GM10266 (cell line): ENCODE data around the gene DKKL1.

ENCODE experiments used
- DNase-seq: peaks from one replicate; pipeline ENCODE4 v3.0.0; 2012; ENCODE audit errors: extremely low spot score
- CTCF ChIP-seq: IDR thresholded peaks from 2 replicates; pipeline ENCODE4 v1.5.1; 2012; ENCODE audit warnings: mild to moderate bottlenecking, low read depth; ENCODE audit not compliant: control insufficient read depth, insufficient read depth; ENCODE audit errors: missing control alignments

Gene DKKL1

DNA sequence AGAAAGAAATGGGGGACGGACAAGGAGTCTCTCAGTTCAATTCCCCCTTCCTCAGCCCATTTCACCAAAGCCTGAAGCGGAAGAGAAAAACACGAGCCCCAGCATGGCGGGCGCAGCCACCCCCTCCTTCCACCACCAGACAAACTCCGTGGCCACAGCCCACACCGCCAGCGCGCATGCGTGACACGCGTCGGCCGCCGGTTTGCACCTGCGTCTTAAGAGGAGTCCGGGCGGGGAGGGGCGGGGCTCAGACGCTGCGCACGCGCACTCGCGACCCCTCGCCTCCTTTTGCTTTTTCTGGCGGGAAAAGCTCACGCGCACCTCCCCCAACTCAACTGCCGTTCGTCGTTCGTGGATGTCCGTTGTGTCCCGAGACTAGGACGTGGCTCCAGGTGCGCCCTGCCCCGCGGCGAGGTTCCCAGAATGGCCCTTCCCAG, 24.3 kb downstream of the DKKL1 start, which contains the start of gene KASH5:
KASH5 (plus strand) TSS at position 314 of the 437 bp plus-strand sequence. CDS start 2,635 bp downstream, outside the sequence.
- peak; percentile 89 for DNase-seq
- no peak for TF ChIP-seq CTCF

DNA sequence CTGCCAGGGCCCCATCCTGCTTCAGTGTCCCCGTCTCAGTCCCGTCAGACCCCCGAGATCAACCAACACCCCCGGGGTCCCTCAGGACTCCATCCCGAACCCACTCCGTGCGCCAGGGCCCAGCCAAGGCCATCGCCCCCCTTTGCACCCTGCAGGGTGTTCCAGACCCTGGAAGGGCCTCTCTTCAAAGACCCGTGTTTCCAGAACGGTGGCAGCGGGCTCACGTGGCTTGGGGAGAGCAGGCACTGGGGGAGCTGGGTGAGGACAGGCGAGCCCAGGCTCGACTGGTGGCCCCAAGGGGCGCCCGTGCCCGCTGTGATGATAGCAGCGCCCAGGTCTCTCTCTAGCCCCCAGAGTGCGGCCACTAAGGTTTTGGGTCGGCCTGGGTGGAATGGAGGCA, 25.7 kb downstream of the DKKL1 start:
- DNase-seq, result no peak
- no peak for TF ChIP-seq CTCF

DNA sequence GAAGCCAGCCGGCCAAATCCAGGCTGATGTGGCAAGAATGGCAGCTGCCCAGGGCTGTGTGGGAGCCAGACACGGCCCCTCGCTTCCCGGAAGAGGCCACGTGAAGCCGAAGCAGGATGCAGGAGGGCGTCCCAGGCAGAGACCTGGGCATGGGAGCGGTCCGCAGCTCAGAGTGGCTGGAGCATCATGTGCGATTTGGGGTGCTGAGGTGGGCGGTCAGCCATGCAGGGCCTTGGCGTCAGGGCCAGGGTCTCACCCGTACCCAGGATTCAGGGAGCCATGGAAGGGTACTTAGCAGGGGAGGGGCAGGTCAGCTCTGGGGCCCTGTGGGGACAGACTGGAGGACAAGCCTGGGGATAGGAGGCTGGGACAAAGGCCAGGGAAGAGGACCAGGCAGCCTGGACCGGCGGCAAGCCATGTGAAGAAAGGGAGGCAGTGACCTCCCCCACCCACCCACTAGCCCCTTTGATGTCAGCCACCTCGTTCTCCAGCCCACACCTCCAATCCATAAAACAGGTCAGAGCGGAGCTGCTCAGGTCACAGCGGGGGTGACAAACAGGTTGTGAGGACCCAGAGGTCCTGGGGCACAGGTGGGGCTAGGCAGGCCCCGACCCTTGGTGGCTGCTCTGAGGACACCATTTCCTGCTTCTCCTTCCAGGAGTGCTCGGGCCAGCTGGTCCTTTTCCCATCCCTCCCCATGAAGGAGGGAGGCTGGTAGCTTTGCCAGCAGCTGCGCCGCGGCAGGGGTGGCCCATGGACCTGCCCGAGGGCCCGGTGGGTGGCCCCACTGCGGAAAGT, 26.7 kb downstream of the DKKL1 start:
- no peak for DNase-seq
- no peak for TF ChIP-seq CTCF

DNA sequence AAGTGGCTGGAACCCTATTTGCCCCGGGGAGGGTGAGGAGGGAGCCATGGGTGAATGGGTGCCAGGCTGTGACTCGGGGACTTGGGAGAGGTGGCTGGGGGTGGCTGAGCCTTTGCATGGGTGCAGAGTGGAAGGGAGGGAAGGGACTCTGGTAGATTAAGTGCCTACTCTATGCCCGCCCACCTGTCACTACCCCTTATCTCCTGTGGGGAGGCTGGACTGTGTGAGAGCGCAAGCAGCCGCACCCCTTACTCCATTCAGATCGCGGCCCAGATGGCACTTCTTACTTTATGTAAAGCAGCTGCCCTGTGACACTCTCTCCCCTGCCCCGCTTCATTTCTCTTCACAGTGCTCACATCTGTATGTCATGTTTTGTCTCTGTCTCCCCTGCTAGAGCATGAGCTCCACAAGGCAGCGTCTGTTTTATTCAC, 27.3 kb downstream of the DKKL1 start:
- DNase-seq, result no peak
- TF ChIP-seq CTCF, result no peak

- peak; percentile 85 for DNase-seq
- TF ChIP-seq CTCF, result peak; percentile 94
Observed at GRCh38 chr19:49391581-49392399, 28.1 kb downstream of the DKKL1 start.

DNA sequence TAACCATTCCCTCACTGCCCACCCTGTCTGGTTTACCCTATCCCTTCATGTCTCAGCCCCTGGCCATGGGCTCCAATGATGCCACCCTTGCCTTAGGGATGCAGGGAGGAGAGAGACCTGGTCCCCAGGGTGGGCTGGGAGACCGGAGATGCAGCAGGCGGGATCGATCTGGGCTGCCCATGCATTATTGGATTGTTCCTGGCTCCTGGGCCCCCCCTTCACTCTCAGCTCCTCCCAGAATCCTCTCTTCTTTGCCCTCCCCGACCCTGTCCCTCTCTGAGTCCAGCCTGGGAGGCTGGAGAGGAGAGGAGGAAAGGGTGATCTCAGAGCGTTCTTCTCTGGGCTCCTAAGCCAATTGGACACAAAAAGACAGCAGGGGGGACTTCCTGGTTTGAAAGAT, 30.2 kb downstream of the DKKL1 start:
- no peak for DNase-seq
- no peak for TF ChIP-seq CTCF
